HG03039 (cell line): ENCODE results near the gene AAK1.
"Not testable (repeated sequence)": the region's sequence is repeated elsewhere in the genome, so short reads cannot be mapped to it uniquely, and the experiment has no call there.

Source experiments
- ATAC-seq: cut with Tn5 transposase; IDR thresholded peaks from one replicate; pipeline ENCODE4 v1.9.1; 2021; ENCODE audit warnings: mild to moderate bottlenecking, moderate library complexity; ENCODE audit not compliant: unreplicated experiment

The AAK1 gene

GRCh38 chr2:69576880-69577279, 66.7 kb downstream of the AAK1 start:
- ATAC-seq: no peak

GRCh38 chr2:69575926-69576325, 67.6 kb downstream of the AAK1 start:
- no peak for ATAC-seq

GRCh38 chr2:69575371-69575770, 68.2 kb downstream of the AAK1 start:
- ATAC-seq: not testable (repeated sequence)

GRCh38 chr2:69572641-69573040, 70.9 kb downstream of the AAK1 start:
- no peak for ATAC-seq

- ATAC-seq: no peak
Measured at GRCh38 chr2:69571189-69571588, 72.3 kb downstream of the AAK1 start.

GRCh38 chr2:69570474-69570873, 73.1 kb downstream of the AAK1 start:
- no peak for ATAC-seq

GRCh38 chr2:69567909-69568300, 75.6 kb downstream of the AAK1 start:
- ATAC-seq: no peak

- no peak for ATAC-seq
Measured at GRCh38 chr2:69567157-69567908, 76.2 kb downstream of the AAK1 start.

- no peak for ATAC-seq
Measured at GRCh38 chr2:69566669-69567068, 76.9 kb downstream of the AAK1 start.

GRCh38 chr2:69565431-69565839, 78.1 kb downstream of the AAK1 start:
- peak; percentile 64 for ATAC-seq

GRCh38 chr2:69564604-69565003, 78.9 kb downstream of the AAK1 start:
- ATAC-seq: no peak

GRCh38 chr2:69563021-69563420, 80.5 kb downstream of the AAK1 start:
- no peak for ATAC-seq

- no peak for ATAC-seq
Measured at GRCh38 chr2:69561101-69561500, 82.4 kb downstream of the AAK1 start.

- ATAC-seq: no peak
Measured at GRCh38 chr2:69560147-69560482, 83.4 kb downstream of the AAK1 start.

GRCh38 chr2:69559442-69560146, 83.9 kb downstream of the AAK1 start:
- ATAC-seq: no peak

GRCh38 chr2:69556008-69556407, 87.5 kb downstream of the AAK1 start:
- ATAC-seq: no peak

- no peak for ATAC-seq
Measured at GRCh38 chr2:69554981-69555380, 88.6 kb downstream of the AAK1 start.

GRCh38 chr2:69554568-69554967, 89.0 kb downstream of the AAK1 start:
- no peak for ATAC-seq

- no peak for ATAC-seq
Measured at GRCh38 chr2:69553991-69554390, 89.5 kb downstream of the AAK1 start.

GRCh38 chr2:69550511-69550910, 93.0 kb downstream of the AAK1 start:
- ATAC-seq: not testable (repeated sequence)

- ATAC-seq: no peak
Measured at GRCh38 chr2:69549421-69549820, 94.1 kb downstream of the AAK1 start.

- no peak for ATAC-seq
Measured at GRCh38 chr2:69547984-69548715, 95.4 kb downstream of the AAK1 start.
